CD4-positive, alpha-beta T cell treated with Interleukin-6 for 4 hours (primary cell): ENCODE data around the gene ARL6IP4.

Experiments used
- DNase-seq: peaks from one replicate; pipeline ENCODE4 v3.0.0-alpha.2; 2020; ENCODE audit warnings: mixed read lengths

The ARL6IP4 gene

GRCh38 chr12:122991623-122992275 is 11.3 kb downstream of the ARL6IP4 start:
- no peak for DNase-seq

GRCh38 chr12:122992386-122992785 is 11.9 kb downstream of the ARL6IP4 start:
- DNase-seq, result no peak

- no peak for DNase-seq
These were observed 13.7 kb downstream of the ARL6IP4 start for GRCh38 chr12:122994140-122994675.

GRCh38 chr12:122994781-122995502 is 14.5 kb downstream of the ARL6IP4 start:
- no peak for DNase-seq

- no peak for DNase-seq
These were observed 15.2 kb downstream of the ARL6IP4 start for GRCh38 chr12:122995503-122996187.

GRCh38 chr12:122996188-122996601 is 15.7 kb downstream of the ARL6IP4 start:
- no peak for DNase-seq

GRCh38 chr12:122996621-122997342 is 16.3 kb downstream of the ARL6IP4 start:
- DNase-seq, result no peak

GRCh38 chr12:122997343-122998250 is 17.1 kb downstream of the ARL6IP4 start:
- DNase-seq, result no peak

GRCh38 chr12:122998316-122998715 is 17.8 kb downstream of the ARL6IP4 start:
- DNase-seq, result no peak

GRCh38 chr12:122999196-122999946 is 18.9 kb downstream of the ARL6IP4 start:
- DNase-seq, result no peak

GRCh38 chr12:122999986-123000420 is 19.5 kb downstream of the ARL6IP4 start:
- DNase-seq, result no peak

GRCh38 chr12:123000578-123000977 is 20.1 kb downstream of the ARL6IP4 start:
- DNase-seq, result no peak

GRCh38 chr12:123001464-123001863 is 21.0 kb downstream of the ARL6IP4 start:
- no peak for DNase-seq

GRCh38 chr12:123003257-123003656 is 22.8 kb downstream of the ARL6IP4 start:
- DNase-seq, result no peak

- no peak for DNase-seq
These were observed 23.8 kb downstream of the ARL6IP4 start for GRCh38 chr12:123004287-123004686.

- no peak for DNase-seq
These were observed 24.7 kb downstream of the ARL6IP4 start for GRCh38 chr12:123005081-123005626.

GRCh38 chr12:123006977-123007376 is 26.5 kb downstream of the ARL6IP4 start:
- no peak for DNase-seq

GRCh38 chr12:123010110-123010509 is 29.6 kb downstream of the ARL6IP4 start:
- no peak for DNase-seq

- DNase-seq, result no peak
These were observed 30.2 kb downstream of the ARL6IP4 start for GRCh38 chr12:123010681-123011080.

- no peak for DNase-seq
These were observed 31.2 kb downstream of the ARL6IP4 start for GRCh38 chr12:123011701-123012100.
